ENCODE measurements around the gene RPL34. TPM values are rescaled to one million over a fixed set of nuclear protein-coding genes. Genes with fewer than 3 reads are reported as not detected.

Gene RPL34
- total RNA-seq, 1 experiment from 2014 or later: 695 TPM

GRCh38 chr4:108636246-108636645 lies 15.9 kb downstream of the RPL34 start:
- no peaks in the 10 kb centered on the region for H4K20me1 ChIP-seq (ENCODE audit: low read length)
- no peaks in the 10 kb centered on the region for H3K9me3 ChIP-seq (ENCODE audit: low read length)
- no TSS peak for BruUV-seq (replicated peaks)
- no peak overlapping the region for H3K27ac ChIP-seq (ENCODE audit: low read length)
- intact Hi-C loops (cut with micrococcal nuclease): no loop called here
- H3K4me1 ChIP-seq (ENCODE audit: insufficient read depth, low read length): no peaks in the 10 kb centered on the region
- no peak for DNase-seq
- H3K9ac ChIP-seq (ENCODE audit: low read length): no peak overlapping the region
- no peaks in the 10 kb centered on the region for H3K9me2 ChIP-seq (replicated peaks; ENCODE audit: low read length)
- H2AFZ ChIP-seq (ENCODE audit: low read length): no peak overlapping the region
- H3F3A ChIP-seq (ENCODE audit: low read length, unreplicated experiment): no peaks in the 10 kb centered on the region
- H3K4me3 ChIP-seq (ENCODE audit: low read length): no peak overlapping the region
- no peaks in the 10 kb centered on the region for H3K79me2 ChIP-seq (ENCODE audit: low read length)
- ChIA-PET CTCF (no interaction called here), POLR2A (ENCODE audit: unreplicated experiment) (no interaction called here)
- no peak for ATAC-seq
- peaks cover 7% of the 10 kb centered on the region for H3K36me3 ChIP-seq (ENCODE audit: low read depth, low read length)
- H3K27me3 ChIP-seq (ENCODE audit: low read length): no peaks in the 10 kb centered on the region
- TF ChIP-seq CTCF (conservative IDR thresholded peaks at IDR 0.05; ENCODE audit: low read depth, low read length) (no peak), EZH2phosphoT487 (IDR thresholded peaks at IDR 0.05; ENCODE audit: borderline replicate concordance, low read length) (no peak)
- H3K4me2 ChIP-seq (ENCODE audit: low read length): no peak overlapping the region

- Histone ChIP-seq H3K4me3 (ENCODE audit: low read length) (no peak overlapping the region), H3K9ac (ENCODE audit: low read length) (no peak overlapping the region), H3F3A (ENCODE audit: low read length, unreplicated experiment) (no peaks in the 10 kb centered on the region), H2AFZ (ENCODE audit: low read length) (no peak overlapping the region), H3K4me2 (ENCODE audit: low read length) (no peak overlapping the region), H3K79me2 (ENCODE audit: low read length) (no peaks in the 10 kb centered on the region), H3K9me3 (ENCODE audit: low read length) (no peaks in the 10 kb centered on the region), H3K27ac (ENCODE audit: low read length) (no peak overlapping the region), H3K36me3 (ENCODE audit: low read depth, low read length) (no peaks in the 10 kb centered on the region; the same call in none of the 2 replicates), H3K27me3 (ENCODE audit: low read length) (no peaks in the 10 kb centered on the region), H3K4me1 (ENCODE audit: insufficient read depth, low read length) (no peaks in the 10 kb centered on the region), H3K9me2 (replicated peaks; ENCODE audit: low read length) (no peaks in the 10 kb centered on the region), H4K20me1 (ENCODE audit: low read length) (no peaks in the 10 kb centered on the region)
- ChIA-PET CTCF (no interaction called here), POLR2A (ENCODE audit: unreplicated experiment) (no interaction called here)
- no TSS peak for BruUV-seq (replicated peaks)
- ATAC-seq (no peak), DNase-seq (no peak)
- TF ChIP-seq EZH2 (IDR thresholded peaks at IDR 0.05; ENCODE audit: low read length, unreplicated experiment) (no peak), CTCF (conservative IDR thresholded peaks at IDR 0.05; ENCODE audit: low read depth, low read length) (peak; percentile 17; the same call in 1 of the 2 replicates), EZH2phosphoT487 (IDR thresholded peaks at IDR 0.05; ENCODE audit: borderline replicate concordance, low read length) (no peak)
- intact Hi-C loops (cut with micrococcal nuclease): no loop called here
Measured at GRCh38 chr4:108637856-108638255, 17.5 kb downstream of the RPL34 start.

GRCh38 chr4:108644237-108644636 lies 23.9 kb downstream of the RPL34 start:
- POLR2A ChIA-PET (ENCODE audit: unreplicated experiment): no interaction called here
- H4K20me1 ChIP-seq (ENCODE audit: low read length): no peaks in the 10 kb centered on the region
- no peak overlapping the region for H3K4me3 ChIP-seq (ENCODE audit: low read length)
- TF ChIP-seq EZH2 (IDR thresholded peaks at IDR 0.05; ENCODE audit: low read length, unreplicated experiment): no peak
- TF ChIP-seq CTCF (conservative IDR thresholded peaks at IDR 0.05; ENCODE audit: low read depth, low read length): no peak
- no peak for TF ChIP-seq EZH2phosphoT487 (IDR thresholded peaks at IDR 0.05; ENCODE audit: borderline replicate concordance, low read length)
- peak; percentile 59 for ATAC-seq
- no TSS peak for BruUV-seq (replicated peaks)
- H3K9ac ChIP-seq (ENCODE audit: low read length): no peak overlapping the region
- H3F3A ChIP-seq (ENCODE audit: low read length, unreplicated experiment): no peaks in the 10 kb centered on the region
- H3K79me2 ChIP-seq (ENCODE audit: low read length): no peaks in the 10 kb centered on the region
- H3K36me3 ChIP-seq (ENCODE audit: low read depth, low read length): no peaks in the 10 kb centered on the region
- CTCF ChIA-PET: no interaction called here
- peak; percentile 47 for DNase-seq
- H3K4me2 ChIP-seq (ENCODE audit: low read length): no peak overlapping the region
- H3K9me3 ChIP-seq (ENCODE audit: low read length): no peaks in the 10 kb centered on the region
- no peak overlapping the region for H2AFZ ChIP-seq (ENCODE audit: low read length)
- H3K27me3 ChIP-seq (ENCODE audit: low read length): no peaks in the 10 kb centered on the region
- intact Hi-C loops (cut with micrococcal nuclease): no loop called here
- H3K9me2 ChIP-seq (replicated peaks; ENCODE audit: low read length): no peaks in the 10 kb centered on the region
- peaks cover 5% of the 10 kb centered on the region for H3K4me1 ChIP-seq (ENCODE audit: insufficient read depth, low read length)
- no peak overlapping the region for H3K27ac ChIP-seq (ENCODE audit: low read length)
